ENCODE measurements around the gene HOXC5.

HOXC5 gene

DNA sequence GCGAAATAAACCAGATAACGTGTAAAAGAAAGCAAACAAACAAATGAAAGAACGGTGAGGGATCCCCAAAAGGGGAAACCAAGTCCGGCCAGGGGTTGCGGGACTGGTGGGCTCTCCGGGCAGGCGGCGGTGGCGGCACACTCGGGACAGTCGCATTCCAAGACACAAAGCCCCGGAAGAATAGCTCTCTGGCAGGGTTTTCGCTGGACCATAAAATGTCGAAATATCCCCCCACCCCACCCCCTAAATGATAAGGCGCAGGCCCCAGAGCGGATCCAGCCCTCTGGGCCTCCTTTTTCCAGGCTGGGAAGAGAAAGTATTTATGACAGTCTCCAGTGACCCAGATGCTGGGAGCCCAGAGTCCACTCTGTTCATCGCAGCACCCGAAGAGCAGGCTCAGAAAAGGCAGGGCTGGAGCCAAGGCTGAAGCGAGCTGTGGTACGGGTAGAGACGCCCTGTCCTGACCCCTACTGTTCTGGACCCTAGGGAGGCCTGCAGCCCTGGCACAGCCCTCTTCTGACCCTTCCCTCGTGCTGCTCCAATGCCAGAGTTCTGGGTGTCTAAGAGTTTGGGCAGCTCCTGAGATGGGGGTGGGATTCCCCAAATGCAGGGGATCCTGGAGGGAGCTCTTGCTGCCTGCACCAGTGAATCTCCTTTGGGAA lies 26.2 kb upstream of the HOXC5 start:
- no peak for DNase-seq (ENCODE audit: low spot score)

GRCh38 chr12:54007538-54008259 lies 25.2 kb upstream of the HOXC5 start:
- no peak for DNase-seq (ENCODE audit: low spot score)

DNA sequence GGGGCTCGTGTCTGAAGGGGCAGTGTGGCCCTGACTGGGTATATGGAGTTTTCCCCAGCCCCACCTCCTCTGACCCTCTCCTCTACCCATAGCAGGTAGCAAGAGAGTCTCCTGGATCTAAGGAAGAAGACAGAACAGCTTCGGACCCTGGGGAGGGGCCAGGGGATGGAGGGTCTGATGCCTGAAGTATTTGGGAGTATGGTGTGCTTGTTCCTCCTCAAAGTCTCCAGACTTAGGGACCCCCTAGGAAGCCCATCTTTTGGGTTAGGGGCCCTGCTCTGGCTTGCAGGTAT lies 24.6 kb upstream of the HOXC5 start:
- DNase-seq (ENCODE audit: low spot score) = no peak

DNA sequence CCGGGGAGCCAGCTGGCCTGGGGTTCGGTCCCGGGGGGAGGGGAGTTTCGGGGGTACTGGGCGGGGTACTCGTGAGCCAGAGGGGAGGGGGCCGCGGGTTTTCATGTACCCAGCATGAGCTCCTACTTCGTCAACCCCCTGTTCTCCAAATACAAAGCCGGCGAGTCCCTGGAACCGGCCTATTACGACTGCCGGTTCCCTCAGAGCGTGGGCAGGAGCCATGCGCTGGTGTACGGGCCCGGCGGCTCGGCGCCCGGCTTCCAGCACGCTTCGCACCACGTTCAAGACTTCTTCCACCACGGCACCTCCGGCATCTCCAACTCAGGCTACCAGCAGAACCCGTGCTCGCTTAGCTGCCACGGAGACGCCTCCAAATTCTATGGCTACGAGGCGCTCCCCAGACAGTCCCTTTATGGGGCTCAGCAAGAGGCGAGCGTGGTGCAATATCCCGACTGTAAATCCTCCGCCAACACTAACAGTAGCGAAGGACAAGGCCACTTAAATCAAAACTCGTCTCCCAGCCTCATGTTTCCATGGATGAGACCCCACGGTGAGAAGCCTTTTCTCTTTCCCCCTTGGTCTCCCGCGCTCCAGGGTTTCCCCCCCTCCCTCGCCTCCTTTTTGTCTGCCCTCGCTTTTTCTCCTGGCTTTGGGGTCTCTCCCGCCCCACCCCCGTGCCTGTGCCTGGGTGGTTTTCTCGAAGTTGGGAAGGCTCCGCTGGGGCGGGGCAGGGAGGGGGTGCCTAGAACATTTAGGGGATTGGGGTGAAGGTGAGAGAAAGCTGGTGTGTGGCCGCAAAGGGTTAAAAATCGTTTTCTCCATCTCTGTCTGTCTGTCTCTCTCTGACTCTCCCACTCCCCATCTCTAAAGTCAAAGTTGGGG lies 23.4 kb upstream of the HOXC5 start:
- DNase-seq (ENCODE audit: low spot score) = no peak

DNA sequence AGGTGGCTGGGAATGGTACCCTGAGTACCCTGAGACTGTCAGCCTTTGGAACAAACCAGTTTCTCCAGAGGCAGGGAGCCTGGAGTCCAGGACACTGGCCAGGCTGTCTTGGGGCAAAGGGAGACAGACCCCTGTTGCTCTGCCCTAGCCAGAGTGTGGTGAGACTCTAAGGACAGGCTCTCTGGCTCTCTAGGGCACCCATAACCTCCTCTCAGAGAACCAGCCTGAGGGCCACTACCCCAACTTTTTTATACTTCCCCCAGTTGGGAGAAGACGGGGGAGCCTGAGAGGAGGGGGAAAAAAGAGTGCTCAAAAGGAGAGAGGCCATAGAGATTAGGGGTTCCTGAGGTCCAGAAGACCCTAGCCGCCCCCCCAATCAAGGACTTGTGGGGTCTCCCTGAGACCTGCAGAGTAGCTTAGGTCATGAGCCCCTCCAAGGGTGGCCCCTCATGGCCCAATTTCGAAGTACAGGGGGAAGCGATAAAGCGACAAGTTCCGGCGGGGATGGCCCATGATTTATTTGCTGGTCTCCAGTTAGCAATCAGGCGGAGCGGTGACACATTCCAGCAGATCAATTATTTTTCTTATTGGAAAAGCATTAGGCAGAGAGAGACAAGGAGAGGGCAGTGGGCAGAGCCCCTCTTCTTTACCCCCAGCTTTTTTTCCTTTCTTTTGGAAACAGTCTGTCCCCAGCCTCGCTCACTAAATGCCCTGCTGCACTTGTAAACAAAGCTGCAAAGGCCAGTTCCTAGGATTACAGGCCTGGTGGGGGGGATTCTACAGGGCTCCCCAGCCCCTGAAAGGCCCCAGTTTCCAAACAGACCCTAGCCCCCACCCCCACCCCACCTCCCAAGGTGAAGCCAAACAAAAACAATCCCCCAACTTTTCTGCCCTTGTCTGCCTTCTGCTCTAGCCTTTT lies 22.5 kb upstream of the HOXC5 start:
- DNase-seq (ENCODE audit: low spot score) = no peak

DNA sequence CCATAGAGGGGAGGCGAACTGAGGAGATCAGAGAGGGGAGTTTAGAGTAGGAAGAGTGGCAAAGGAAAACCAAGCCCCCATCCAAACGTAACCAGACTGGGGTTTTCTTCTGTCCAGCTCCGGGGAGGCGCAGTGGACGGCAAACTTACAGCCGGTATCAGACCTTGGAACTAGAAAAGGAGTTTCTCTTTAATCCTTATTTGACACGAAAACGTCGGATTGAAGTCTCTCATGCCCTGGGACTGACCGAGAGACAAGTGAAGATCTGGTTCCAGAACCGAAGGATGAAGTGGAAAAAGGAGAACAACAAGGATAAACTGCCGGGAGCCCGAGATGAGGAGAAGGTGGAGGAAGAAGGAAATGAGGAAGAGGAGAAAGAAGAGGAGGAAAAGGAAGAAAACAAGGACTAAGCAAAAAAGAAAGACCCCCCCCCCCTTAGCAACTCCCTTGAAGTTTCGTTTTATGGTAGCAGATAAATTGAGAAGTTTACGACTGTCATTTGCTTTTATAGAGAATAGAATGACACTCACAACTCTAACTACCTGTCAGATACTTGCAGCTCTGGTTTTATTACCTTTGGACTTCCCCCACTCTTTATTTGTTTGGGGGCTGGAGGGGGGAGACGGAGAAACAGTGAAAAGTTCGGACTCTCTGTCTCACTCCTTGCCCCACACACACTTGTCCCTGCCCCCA lies 21.7 kb upstream of the HOXC5 start:
- no peak for DNase-seq (ENCODE audit: low spot score)

- no peak for DNase-seq (ENCODE audit: low spot score)
Measured at GRCh38 chr12:54011665-54012532, 21.0 kb upstream of the HOXC5 start.

DNA sequence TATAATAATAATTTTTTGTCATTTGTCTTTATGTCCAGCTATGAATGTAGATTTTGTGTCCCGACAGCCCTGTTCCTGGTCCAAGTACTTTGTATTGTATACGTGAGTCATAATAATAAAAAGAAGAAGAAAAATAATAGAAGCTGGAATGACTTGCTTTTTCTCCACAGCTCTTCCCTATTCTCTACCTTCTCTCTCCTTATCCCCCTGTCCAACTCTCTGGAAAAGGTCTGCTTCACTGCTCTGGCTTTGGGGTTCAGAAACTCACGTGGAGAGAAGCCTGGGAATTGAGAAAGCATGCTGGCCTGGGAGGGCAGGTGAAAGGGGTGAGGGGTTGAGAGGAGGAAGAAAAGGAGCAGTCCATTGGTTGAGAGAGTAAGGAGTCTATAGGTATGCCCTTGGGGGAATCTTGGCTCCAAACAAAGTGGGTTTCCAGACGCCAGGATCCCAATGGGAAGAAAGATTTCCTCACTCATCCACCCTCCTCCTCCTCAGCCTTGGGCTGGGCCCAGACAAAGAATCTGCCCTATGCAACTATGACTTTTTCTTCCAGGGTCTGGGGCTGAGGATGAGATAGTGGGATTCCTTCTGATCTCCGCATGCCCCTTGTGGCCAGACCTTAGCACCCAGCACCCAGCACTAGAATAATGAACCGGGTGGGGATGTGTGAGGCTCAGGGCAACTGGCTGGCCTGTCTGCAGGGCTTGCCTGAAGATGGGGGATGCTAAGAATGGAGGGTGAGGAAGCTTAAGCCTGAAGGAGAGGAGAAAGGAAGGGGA lies 20.0 kb upstream of the HOXC5 start:
- no peak for DNase-seq (ENCODE audit: low spot score)

GRCh38 chr12:54014377-54015017 lies 18.4 kb upstream of the HOXC5 start:
- DNase-seq (ENCODE audit: low spot score) = no peak

DNA sequence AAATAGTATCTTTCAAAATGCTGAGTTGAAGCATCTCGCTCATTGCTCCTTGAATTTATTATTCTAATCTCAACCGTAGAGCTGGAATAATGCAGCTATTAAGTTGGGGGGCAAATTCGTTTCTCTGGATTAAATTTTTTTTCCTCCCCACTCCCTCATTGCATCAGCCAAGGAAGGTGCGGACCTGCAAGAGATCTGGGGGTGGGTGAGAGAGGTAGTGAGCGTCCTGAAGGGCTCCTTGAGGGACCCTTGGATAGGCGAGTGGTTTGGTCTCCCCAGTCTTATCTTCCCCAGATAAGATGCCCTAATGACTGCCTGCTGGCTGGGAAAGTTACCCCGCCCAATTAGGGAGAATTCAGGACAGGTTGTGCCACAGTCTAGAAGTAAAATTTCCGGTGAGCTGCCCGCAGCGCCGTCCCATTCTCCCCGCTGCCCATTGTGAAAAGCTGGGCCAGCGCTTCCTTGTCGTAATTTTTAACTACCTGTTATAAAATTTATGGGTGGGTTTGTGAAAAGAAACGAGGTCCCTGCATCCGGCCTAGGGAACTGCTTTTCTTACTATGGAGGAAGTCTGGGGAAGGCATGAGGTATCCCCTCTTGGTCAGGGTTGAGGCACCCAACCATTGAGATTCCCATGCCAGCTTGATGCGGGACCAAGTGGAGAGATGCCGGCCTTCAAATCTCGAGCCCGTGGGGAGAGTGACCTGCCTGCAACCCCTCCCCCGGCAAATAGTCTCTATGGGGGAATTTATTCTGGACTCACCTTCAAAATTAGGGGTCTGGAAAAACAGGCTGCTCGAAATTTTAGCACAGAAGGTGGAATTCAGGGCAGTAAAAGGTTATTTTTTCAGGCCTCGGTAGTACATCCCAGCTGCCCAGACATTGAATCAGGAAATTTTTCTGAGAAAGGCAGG lies 17.6 kb upstream of the HOXC5 start:
- DNase-seq (ENCODE audit: low spot score) = no peak

DNA sequence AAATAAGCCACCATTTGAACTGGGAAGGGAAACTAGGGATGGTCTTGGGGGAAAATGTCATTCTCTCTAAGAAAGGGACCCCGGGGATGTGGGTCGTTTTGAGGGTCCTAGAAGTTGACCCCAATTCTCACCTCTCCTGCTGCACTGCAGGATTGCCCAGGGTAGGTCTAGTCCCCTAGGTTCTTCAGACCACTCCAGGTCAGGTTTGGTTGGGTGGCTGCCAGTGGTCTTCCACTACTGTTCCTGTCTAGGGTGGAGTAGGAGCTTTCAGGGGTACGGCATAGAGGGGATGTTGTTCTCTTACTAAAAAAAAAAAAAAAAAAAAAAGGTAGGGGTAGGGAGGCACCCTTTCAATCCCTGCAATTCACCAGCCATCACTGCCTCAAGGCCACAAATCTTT lies 16.8 kb upstream of the HOXC5 start:
- no peak for DNase-seq (ENCODE audit: low spot score)

DNA sequence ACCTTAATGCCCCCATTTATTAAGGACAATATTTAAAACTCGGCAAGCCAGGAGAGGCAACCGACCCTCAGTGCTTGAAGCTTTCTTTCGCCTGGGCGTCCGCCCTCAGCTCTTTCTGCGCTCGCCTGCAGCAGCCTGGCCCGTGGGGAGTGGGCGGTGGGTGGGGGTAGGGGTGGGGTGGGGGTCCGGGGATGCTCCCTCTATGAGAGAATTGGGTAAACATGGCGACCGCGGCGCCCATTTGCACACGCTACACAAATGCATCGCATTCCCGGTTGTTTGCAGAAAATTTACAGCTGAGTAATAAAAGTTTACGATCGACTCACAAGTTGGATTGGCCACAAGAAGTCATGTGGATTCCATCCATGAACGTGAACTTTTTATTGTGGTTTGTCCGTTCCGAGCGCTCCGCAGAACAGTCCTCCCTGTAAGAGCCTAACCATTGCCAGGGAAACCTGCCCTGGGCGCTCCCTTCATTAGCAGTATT lies 16.3 kb upstream of the HOXC5 start:
- no peak for DNase-seq (ENCODE audit: low spot score)

DNA sequence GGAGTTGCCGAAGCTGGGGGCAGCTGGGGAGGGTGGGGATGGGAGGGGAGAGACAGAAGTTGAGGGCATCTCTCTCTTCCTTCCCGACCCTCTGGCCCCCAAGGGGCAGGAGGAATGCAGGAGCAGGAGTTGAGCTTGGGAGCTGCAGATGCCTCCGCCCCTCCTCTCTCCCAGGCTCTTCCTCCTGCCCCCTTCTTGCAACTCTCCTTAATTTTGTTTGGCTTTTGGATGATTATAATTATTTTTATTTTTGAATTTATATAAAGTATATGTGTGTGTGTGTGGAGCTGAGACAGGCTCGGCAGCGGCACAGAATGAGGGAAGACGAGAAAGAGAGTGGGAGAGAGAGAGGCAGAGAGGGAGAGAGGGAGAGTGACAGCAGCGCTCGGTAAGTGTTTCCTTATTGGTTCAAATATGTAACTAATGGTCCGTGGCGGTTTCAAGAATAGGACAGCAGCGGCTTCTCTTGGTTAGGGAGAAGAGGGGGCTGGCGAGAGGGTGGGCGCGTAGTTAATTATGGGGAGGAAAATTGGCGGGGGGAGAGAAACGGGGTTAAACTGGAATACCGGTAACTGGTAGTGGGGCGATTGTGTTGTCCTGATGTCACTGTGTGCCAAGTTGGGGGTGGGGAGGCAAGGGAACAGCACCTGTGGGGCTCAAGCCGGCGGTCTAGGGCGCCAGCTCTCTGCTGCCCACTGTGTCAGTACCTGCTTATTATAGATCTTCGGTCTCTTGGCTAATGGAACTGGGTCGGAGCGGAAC lies 15.6 kb upstream of the HOXC5 start:
- no peak for DNase-seq (ENCODE audit: low spot score)

DNA sequence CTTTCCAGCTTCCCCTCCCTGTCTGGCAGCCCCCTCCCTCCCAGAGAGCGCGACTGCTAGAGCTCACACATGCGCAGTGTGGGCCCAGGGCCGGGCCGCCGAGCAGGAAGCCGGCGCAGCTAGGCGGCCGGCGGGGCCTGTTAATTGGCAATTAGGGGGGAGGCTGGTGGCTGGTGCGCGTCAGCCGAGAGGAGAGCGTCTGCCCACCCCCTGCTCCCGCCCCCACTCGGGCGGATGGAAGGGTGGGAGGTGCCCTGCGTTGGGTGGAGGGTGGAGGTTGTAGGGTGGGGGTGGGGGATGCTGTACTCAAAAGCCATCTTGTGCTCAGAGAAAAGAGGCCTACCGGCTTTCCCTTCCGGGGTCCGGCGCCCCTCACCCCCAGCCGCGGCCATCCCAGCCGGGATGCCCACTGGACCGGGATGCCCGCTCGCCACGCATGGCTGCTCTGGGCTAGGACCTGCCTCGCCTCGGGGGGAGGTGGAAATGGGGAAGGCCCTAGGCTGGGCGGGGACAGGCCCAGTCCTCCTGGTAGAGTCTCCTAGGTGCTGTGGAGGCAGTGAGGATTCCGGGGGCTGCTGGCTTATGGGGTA lies 14.9 kb upstream of the HOXC5 start:
- DNase-seq (ENCODE audit: low spot score) = no peak

- DNase-seq (ENCODE audit: low spot score) = no peak
Measured at GRCh38 chr12:54018468-54018984, 14.3 kb upstream of the HOXC5 start.

GRCh38 chr12:54019091-54019811 lies 13.6 kb upstream of the HOXC5 start:
- DNase-seq (ENCODE audit: low spot score) = no peak

Measured in left forelimb (tissue), 1 donor.